ENCODE results near the gene AVEN.
A peak's percentile ranks its signal among the peaks of the same experiment; 100 is the strongest.

AVEN gene

DNA sequence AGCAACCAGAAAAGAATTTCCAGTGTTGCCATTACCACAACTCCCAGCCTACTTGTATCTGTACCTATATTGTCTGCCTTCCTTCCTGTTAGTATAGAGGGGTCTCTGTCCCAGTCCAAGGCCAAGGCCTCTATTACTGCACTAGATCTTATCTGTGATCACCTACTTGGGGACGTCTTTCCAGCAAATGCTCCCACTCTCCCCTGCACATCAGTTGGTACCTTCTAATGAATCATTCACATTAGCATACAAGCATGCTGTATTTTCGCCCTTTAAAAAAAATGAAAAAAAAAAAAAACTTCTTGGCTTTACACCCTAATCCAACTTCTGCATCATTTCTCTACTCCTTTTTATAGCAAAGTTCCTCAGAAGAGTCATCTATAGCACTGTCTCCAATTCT lies 4.8 kb upstream of the AVEN start:
- no peaks in the 10 kb centered on the region for H3K79me2 ChIP-seq (ENCODE audit: insufficient read depth, low read length)
- H3K9me3 ChIP-seq (ENCODE audit: low read length) = no peaks in the 10 kb centered on the region
- no peak overlapping the region for H3K27ac ChIP-seq (ENCODE audit: low read depth, low read length, poor library complexity, severe bottlenecking)

DNA sequence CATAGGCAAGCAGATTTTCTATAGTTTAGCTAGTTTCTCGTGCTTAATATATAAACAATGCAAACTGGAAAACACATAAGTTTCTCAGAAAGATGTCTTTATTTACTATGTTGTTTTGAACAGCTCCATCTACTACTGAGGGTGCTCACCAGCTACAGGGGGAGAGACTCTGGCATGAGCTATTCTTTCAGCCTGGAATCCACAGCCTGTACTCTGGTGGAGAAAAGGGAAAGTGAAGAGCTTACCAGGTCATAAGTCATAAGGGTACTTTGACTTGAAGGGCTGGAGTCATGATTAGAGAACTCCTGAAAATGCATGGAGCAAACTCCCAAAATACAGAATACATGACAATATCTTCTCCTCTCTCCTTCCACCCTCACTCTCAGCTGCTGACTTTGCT lies 4.4 kb upstream of the AVEN start:
- Histone ChIP-seq H3K4me2 (ENCODE audit: low read length) (no peak overlapping the region), H3K9ac (ENCODE audit: low read length) (no peak overlapping the region), H3K4me1 (ENCODE audit: insufficient read depth, low read length, severe bottlenecking) (peaks cover 10% of the 10 kb centered on the region), H3K27me3 (ENCODE audit: insufficient read depth, low read length) (no peaks in the 10 kb centered on the region), H3K4me3 (ENCODE audit: low read depth, low read length, poor library complexity, severe bottlenecking) (no peak overlapping the region), H3K9me2 (ENCODE audit: low read depth, low read length) (no peaks in the 10 kb centered on the region), H3K27ac (ENCODE audit: low read depth, low read length, poor library complexity, severe bottlenecking) (no peak overlapping the region), H3K79me2 (ENCODE audit: insufficient read depth, low read length) (no peaks in the 10 kb centered on the region), H3F3A (ENCODE audit: insufficient read depth, low read length) (no peaks in the 10 kb centered on the region), H4K20me1 (ENCODE audit: insufficient read depth, low read length) (no peaks in the 10 kb centered on the region), H3K9me3 (ENCODE audit: low read length) (no peaks in the 10 kb centered on the region), H3K36me3 (ENCODE audit: insufficient read depth, low read length) (no peaks in the 10 kb centered on the region), H2AFZ (ENCODE audit: low read length) (no peak overlapping the region)
- no peak for TF ChIP-seq EZH2 (IDR thresholded peaks at IDR 0.05; ENCODE audit: borderline replicate concordance, low read length)
- TF ChIP-seq, protein P1, sequence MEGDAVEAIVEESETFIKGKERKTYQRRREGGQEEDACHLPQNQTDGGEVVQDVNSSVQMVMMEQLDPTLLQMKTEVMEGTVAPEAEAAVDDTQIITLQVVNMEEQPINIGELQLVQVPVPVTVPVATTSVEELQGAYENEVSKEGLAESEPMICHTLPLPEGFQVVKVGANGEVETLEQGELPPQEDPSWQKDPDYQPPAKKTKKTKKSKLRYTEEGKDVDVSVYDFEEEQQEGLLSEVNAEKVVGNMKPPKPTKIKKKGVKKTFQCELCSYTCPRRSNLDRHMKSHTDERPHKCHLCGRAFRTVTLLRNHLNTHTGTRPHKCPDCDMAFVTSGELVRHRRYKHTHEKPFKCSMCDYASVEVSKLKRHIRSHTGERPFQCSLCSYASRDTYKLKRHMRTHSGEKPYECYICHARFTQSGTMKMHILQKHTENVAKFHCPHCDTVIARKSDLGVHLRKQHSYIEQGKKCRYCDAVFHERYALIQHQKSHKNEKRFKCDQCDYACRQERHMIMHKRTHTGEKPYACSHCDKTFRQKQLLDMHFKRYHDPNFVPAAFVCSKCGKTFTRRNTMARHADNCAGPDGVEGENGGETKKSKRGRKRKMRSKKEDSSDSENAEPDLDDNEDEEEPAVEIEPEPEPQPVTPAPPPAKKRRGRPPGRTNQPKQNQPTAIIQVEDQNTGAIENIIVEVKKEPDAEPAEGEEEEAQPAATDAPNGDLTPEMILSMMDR (IDR thresholded peaks at IDR 0.05; ENCODE audit: low read length) = no peak

More for the DNA sequence above, 4.8 kb upstream of the AVEN start:
- Histone ChIP-seq H3K9me2 (ENCODE audit: low read depth, low read length) (no peaks in the 10 kb centered on the region), H3K4me2 (ENCODE audit: low read length) (no peak overlapping the region), H3K9ac (ENCODE audit: low read length) (no peak overlapping the region), H3K4me3 (ENCODE audit: low read depth, low read length, poor library complexity, severe bottlenecking) (no peak overlapping the region), H3K27me3 (ENCODE audit: insufficient read depth, low read length) (no peaks in the 10 kb centered on the region), H4K20me1 (ENCODE audit: insufficient read depth, low read length) (no peaks in the 10 kb centered on the region), H3K4me1 (ENCODE audit: insufficient read depth, low read length, severe bottlenecking) (peaks cover 10% of the 10 kb centered on the region), H2AFZ (ENCODE audit: low read length) (no peak overlapping the region), H3F3A (ENCODE audit: insufficient read depth, low read length) (no peaks in the 10 kb centered on the region), H3K36me3 (ENCODE audit: insufficient read depth, low read length) (no peaks in the 10 kb centered on the region)
- no peak for TF ChIP-seq EZH2 (IDR thresholded peaks at IDR 0.05; ENCODE audit: borderline replicate concordance, low read length)
- TF ChIP-seq, protein P1 (IDR thresholded peaks at IDR 0.05; ENCODE audit: low read length) = no peak

DNA sequence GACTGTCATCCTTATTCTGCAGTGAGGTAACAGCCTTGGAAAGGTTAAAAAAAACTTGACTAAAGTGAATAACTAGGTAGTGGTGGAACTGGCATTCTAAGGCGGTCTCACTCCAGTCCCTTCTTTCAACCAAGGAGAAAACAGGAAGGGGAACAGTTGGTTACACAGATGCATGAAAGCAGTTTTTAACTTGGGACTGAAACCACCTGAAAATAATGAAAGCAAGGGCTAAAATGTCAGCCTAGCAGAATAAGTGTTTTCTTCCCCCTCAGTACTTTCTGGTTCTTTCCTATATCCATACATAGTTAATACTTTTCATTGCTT lies 748 bp upstream of the AVEN start:
- Histone ChIP-seq H4K20me1 (ENCODE audit: insufficient read depth, low read length) (no peaks in the 10 kb centered on the region), H3K79me2 (ENCODE audit: insufficient read depth, low read length) (no peaks in the 10 kb centered on the region), H3K27me3 (ENCODE audit: insufficient read depth, low read length) (no peaks in the 10 kb centered on the region), H3K4me1 (ENCODE audit: insufficient read depth, low read length, severe bottlenecking) (peaks cover 18% of the 10 kb centered on the region), H3F3A (ENCODE audit: insufficient read depth, low read length) (no peaks in the 10 kb centered on the region), H3K4me2 (ENCODE audit: low read length) (peak overlapping the region; percentile 55), H3K4me3 (ENCODE audit: low read depth, low read length, poor library complexity, severe bottlenecking) (peak overlapping the region; percentile 79), H3K27ac (ENCODE audit: low read depth, low read length, poor library complexity, severe bottlenecking) (no peak overlapping the region), H3K9me2 (ENCODE audit: low read depth, low read length) (no peaks in the 10 kb centered on the region), H3K9ac (ENCODE audit: low read length) (no peak overlapping the region; the same call in 1 of the 2 replicates), H3K9me3 (ENCODE audit: low read length) (no peaks in the 10 kb centered on the region), H2AFZ (ENCODE audit: low read length) (no peak overlapping the region), H3K36me3 (ENCODE audit: insufficient read depth, low read length) (no peaks in the 10 kb centered on the region)
- no peak for TF ChIP-seq EZH2 (IDR thresholded peaks at IDR 0.05; ENCODE audit: borderline replicate concordance, low read length)
- TF ChIP-seq, protein P1 (IDR thresholded peaks at IDR 0.05; ENCODE audit: low read length) = no peak

Data from OCI-LY1 (cell line).